Vagina (tissue), 2 donors: ENCODE results near the gene BTK. TPM values are rescaled to one million over a fixed set of nuclear protein-coding genes. Genes with fewer than 3 reads are reported as not detected.

Experiments
- DNase-seq, 2 donors: peaks; one replicate each; pipeline ENCODE4 v3.0.0-alpha.2; 2017; ENCODE audit errors: extremely low spot score in 2 of 2
- H3K27ac ChIP-seq: fragments of 200-600 bp; sonication (generic); one replicate; pipeline ENCODE4 v1.5.1; 2019
- H3K27me3 ChIP-seq: fragments of 200-600 bp; sonication (generic); one replicate; pipeline ENCODE4 v1.5.1; 2019
- H3K36me3 ChIP-seq, 2 donors: fragments of 200-600 bp; sonication (generic); one replicate each; pipeline ENCODE4 v1.5.1; 2017 to 2019
- H3K4me1 ChIP-seq: fragments of 200-600 bp; sonication (generic); one replicate; pipeline ENCODE4 v1.5.1; 2019
- H3K4me3 ChIP-seq, 2 donors: fragments of 200-600 bp; sonication (generic); 1 replicate in 1 of 2; 2 replicates in 1 of 2; pipeline ENCODE4 v1.5.1; 2016 to 2019
- H3K9me3 ChIP-seq: fragments of 200-600 bp; sonication (generic); one replicate; pipeline ENCODE4 v1.5.1; 2019
- POLR2A ChIP-seq, 2 donors: fragments of 450-650 bp; IDR thresholded peaks; one replicate each; pipeline ENCODE4 v1.6.1; 2017; ENCODE audit warnings: antibody characterized with exemption in 2 of 2, mild to moderate bottlenecking in 2 of 2, moderate library complexity in 2 of 2
- POLR2AphosphoS5 ChIP-seq, 2 donors: sonication (generic); formaldehyde crosslinking; IDR thresholded peaks; one replicate each; pipeline ENCODE4 v1.9.0; 2017; ENCODE audit warnings: antibody characterized with exemption in 2 of 2, mild to moderate bottlenecking in 2 of 2, low read depth in 1 of 2; ENCODE audit not compliant: insufficient read depth in 1 of 2
- intact Hi-C: fragments of 100-400 bp; cut with DNase I; formaldehyde crosslinking; loops from one replicate; pipeline ENCODE4 v1.15.1; 2023
- total RNA-seq: library from RNA; depleted of rRNA; stranded (reverse); fragments of >200 nt; gene quantifications from one replicate; pipeline ENCODE4 v1.2.3, GENCODE V29; 2016
- TF ChIP-seq, protein P1 (sequence below), 3 experiments: fragments of 450-650 bp in 2 of 3; fragments of 200-600 bp in 1 of 3; sonication (generic) in 1 of 3; IDR thresholded peaks; one replicate each; pipeline ENCODE4 v1.5.1; 2017 to 2019; ENCODE audit warnings: antibody characterized with exemption in 3 of 3, mild to moderate bottlenecking in 2 of 3, moderate library complexity in 2 of 3

Gene BTK
- total RNA-seq, 1 donor from 2014 or later, result 4.4 TPM

DNA sequence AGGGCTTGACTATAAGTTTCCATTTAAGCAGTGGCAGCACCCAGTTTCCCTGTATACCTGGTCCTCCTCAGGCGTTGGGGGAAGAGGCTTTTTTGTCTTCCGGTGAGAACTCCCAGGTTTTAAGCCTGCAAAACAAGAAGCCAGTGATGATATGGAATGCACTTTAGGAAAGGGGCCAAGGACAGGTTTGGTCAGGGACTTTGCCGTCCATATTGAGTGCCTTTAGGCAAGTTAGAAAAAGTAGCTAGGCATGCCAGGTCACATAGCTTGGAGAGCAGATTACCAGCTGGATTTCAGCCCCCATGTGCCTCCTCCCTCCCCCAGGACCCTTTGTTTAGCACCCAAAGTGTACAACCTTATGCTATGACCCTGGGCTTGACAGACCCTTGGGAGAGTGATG, 23.9 kb downstream of the BTK start:
- Histone ChIP-seq H3K36me3 (no peaks in the 10 kb centered on the region), H3K27ac (no peak overlapping the region), H3K9me3 (no peaks in the 10 kb centered on the region), H3K4me1 (no peaks in the 10 kb centered on the region), H3K27me3 (no peaks in the 10 kb centered on the region), H3K4me3 (no peak overlapping the region)
- intact Hi-C loops, result no loop called here
- TF ChIP-seq POLR2A (IDR thresholded peaks at IDR 0.05) (no peak), POLR2AphosphoS5 (IDR thresholded peaks at IDR 0.05; ENCODE audit: insufficient read depth in 1 of 2, low read depth in 1 of 2) (no peak)
- TF ChIP-seq, protein P1, sequence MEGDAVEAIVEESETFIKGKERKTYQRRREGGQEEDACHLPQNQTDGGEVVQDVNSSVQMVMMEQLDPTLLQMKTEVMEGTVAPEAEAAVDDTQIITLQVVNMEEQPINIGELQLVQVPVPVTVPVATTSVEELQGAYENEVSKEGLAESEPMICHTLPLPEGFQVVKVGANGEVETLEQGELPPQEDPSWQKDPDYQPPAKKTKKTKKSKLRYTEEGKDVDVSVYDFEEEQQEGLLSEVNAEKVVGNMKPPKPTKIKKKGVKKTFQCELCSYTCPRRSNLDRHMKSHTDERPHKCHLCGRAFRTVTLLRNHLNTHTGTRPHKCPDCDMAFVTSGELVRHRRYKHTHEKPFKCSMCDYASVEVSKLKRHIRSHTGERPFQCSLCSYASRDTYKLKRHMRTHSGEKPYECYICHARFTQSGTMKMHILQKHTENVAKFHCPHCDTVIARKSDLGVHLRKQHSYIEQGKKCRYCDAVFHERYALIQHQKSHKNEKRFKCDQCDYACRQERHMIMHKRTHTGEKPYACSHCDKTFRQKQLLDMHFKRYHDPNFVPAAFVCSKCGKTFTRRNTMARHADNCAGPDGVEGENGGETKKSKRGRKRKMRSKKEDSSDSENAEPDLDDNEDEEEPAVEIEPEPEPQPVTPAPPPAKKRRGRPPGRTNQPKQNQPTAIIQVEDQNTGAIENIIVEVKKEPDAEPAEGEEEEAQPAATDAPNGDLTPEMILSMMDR (IDR thresholded peaks at IDR 0.05), result no peak
- DNase-seq, result no peak

DNA sequence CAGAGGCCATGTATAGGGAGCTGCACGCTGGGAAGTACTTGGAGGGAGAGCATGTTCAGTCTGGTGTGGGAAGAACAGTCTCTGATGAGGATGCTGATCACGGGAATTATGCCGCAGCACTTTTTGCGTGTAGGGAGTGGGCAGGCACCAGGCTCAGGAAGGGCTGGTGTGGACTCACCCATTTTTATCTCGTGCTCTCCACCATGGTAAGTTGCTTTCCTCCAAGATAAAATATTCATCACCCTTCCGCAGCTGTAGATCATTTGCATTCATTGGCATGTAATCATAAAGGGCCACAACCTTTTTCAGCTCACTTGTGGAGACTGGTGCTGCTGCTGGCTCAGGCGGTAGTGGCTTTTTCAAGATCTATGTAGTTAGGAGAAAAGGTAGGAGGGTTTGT, 25.6 kb downstream of the BTK start:
- no peak overlapping the region for H3K27ac ChIP-seq
- TF ChIP-seq POLR2AphosphoS5 (IDR thresholded peaks at IDR 0.05; ENCODE audit: insufficient read depth in 1 of 2, low read depth in 1 of 2), result no peak
- DNase-seq, result no peak
- H3K27me3 ChIP-seq, result no peaks in the 10 kb centered on the region
- H3K36me3 ChIP-seq, result no peaks in the 10 kb centered on the region
- intact Hi-C loops, result no loop called here
- H3K4me1 ChIP-seq, result no peaks in the 10 kb centered on the region
- no peak overlapping the region for H3K4me3 ChIP-seq
- H3K9me3 ChIP-seq, result no peaks in the 10 kb centered on the region

DNA sequence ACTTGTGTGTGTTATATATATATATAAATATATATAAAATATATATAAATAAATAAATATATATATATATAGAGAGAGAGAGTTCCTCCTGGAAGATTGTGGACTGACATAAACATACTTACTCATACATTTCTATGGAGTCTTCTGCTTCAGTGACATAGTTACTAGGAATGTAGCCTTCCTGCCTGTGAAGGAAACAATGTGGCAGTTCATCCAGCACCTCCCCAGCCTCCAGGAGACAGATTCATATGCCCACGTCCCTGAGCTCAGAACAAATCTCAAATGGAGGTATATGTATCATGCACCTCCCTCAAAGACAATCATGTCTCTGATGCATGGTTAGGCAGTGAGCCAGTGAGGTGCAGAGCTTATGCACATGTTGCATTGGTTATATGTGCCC, 26.0 kb downstream of the BTK start:
- H3K9me3 ChIP-seq, result no peaks in the 10 kb centered on the region
- intact Hi-C loops, result no loop called here
- H3K36me3 ChIP-seq, result no peaks in the 10 kb centered on the region
- H3K27me3 ChIP-seq, result no peaks in the 10 kb centered on the region
- H3K4me3 ChIP-seq, result no peak overlapping the region
- no peaks in the 10 kb centered on the region for H3K4me1 ChIP-seq
- TF ChIP-seq POLR2AphosphoS5 (IDR thresholded peaks at IDR 0.05; ENCODE audit: insufficient read depth in 1 of 2, low read depth in 1 of 2) (no peak), POLR2A (IDR thresholded peaks at IDR 0.05) (no peak)
- TF ChIP-seq, protein P1 (IDR thresholded peaks at IDR 0.05), result no peak
- no peak for DNase-seq
- H3K27ac ChIP-seq, result no peak overlapping the region

DNA sequence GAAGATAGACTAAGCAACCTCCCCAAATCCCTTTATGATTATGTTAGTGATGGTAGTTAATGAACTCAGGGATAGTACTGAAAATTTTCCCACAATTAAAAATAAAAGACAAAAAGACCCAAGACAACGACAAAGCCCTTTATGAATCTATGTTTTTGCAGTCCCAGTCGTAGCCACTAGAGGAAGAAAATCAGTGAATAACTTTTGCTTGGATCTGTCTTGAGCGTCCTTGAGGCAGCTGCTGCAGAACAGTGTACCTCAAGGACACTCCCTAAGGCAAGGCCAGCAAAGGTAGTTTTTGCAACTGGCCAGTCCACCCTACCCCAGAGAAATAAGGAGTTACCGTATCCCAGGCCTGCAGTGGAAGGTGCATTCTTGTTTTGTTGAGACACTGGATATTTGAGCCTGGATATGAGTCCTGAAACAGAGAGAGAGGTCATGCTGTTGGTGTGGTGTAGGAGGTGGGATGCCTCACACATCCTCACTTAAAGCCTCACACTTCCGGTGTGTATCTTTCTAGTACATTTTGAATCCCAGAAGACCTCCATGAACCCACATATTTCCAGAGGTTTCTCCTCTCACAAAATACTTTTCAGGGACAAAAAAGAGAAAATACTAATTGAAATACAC, 28.7 kb downstream of the BTK start:
- H3K27me3 ChIP-seq, result no peaks in the 10 kb centered on the region
- TF ChIP-seq POLR2AphosphoS5 (IDR thresholded peaks at IDR 0.05; ENCODE audit: insufficient read depth in 1 of 2, low read depth in 1 of 2), result no peak
- no peak for TF ChIP-seq POLR2A (IDR thresholded peaks at IDR 0.05)
- TF ChIP-seq, protein P1 (IDR thresholded peaks at IDR 0.05), result no peak

DNA sequence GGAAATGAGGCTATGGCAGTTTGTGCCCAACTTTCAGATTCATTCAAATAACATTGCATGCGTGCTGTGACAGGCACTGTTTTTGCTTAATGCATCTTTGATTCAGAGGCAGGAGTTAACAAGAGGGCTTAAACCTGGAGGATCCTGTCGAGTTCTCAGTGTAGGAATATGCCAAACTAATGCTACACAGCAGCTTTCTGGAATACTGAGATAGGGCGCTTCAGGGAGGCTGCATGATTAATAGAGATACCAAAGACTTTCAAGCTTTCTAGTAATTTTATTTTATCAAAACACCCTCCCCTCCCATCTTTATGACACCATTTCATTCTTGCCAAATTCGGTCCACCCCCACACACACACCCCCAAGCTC, 36.8 kb downstream of the BTK start:
- no peak for DNase-seq
- intact Hi-C loops, result no loop called here
- peaks cover 9% of the 10 kb centered on the region for H3K4me1 ChIP-seq
- H3K27ac ChIP-seq, result peak overlapping the region; percentile 88
- H3K4me3 ChIP-seq, result peak overlapping the region; percentile 59 to 62
- H3K36me3 ChIP-seq, result no peaks in the 10 kb centered on the region
- H3K27me3 ChIP-seq, result no peaks in the 10 kb centered on the region
- H3K9me3 ChIP-seq, result no peaks in the 10 kb centered on the region
- TF ChIP-seq POLR2A (IDR thresholded peaks at IDR 0.05), result no peak

More for the DNA sequence above, 28.7 kb downstream of the BTK start:
- no peak overlapping the region for H3K27ac ChIP-seq
- H3K9me3 ChIP-seq, result no peaks in the 10 kb centered on the region
- DNase-seq, result no peak
- H3K4me3 ChIP-seq, result no peak overlapping the region
- intact Hi-C loops, result no loop called here
- H3K36me3 ChIP-seq, result no peaks in the 10 kb centered on the region
- no peaks in the 10 kb centered on the region for H3K4me1 ChIP-seq

DNA sequence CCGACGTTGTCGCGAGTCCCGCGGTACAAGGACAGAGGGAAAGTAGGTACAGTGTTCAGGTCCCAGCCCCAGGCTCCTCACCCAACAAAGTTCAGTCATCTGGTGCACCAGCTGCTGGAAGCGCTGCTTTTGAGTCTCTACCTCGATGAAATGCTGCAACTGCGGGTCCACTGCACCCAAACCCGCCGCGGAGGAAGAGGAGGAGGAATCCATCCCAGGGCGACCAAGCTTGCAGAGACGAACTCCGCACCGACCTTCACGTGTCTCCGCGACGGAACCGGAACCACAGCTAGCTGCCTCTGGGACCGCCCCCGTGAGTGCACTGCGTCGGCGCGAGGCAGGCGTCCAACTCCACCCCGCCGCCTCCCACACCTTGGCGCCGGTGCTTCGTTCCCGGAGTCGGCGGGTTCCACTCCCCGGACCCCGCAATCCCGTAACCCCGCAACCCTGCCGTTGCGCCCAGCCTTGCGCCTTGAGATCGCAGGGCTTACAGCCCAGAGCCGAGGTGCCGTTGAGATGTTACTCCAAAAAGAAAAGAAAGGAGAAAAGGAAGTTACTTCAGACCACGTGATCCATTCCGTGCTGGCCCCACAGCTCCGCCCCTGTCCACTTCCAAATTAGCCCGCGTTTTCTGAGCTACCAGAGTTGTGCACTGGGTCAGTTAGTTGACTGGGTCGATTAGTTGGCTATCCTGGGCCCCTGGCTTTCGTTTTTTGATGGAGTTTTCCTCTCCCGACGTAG, 37.4 kb downstream of the BTK start, which contains the start of gene TIMM8A:
TSS of gene TIMM8A (minus strand) at position 291 of the 741 bp plus-strand sequence. CDS start at position 213, 78 bp downstream.
- no peak for DNase-seq
- H3K36me3 ChIP-seq, result no peaks in the 10 kb centered on the region
- intact Hi-C loops, result no loop called here
- no peaks in the 10 kb centered on the region for H3K27me3 ChIP-seq
- H3K9me3 ChIP-seq, result no peaks in the 10 kb centered on the region
- peak; percentile 67 to 85 for TF ChIP-seq POLR2AphosphoS5 (IDR thresholded peaks at IDR 0.05; ENCODE audit: insufficient read depth in 1 of 2, low read depth in 1 of 2)
- TF ChIP-seq, protein P1 (IDR thresholded peaks at IDR 0.05), result no peak
- H3K27ac ChIP-seq, result peak within 1 kb of the TSS; percentile 88
- H3K4me1 ChIP-seq, result peaks cover 9% of the 10 kb centered on the region
- peak within 1 kb of the TSS; percentile 59 to 62 for H3K4me3 ChIP-seq
